HEK293 (cell line): ENCODE data around the gene PAXX.
A peak's percentile ranks its signal among the peaks of the same experiment; 100 is the strongest.

Experiments used
- BCL11B ChIP-seq: fragments of 450-650 bp; formaldehyde crosslinking; IDR thresholded peaks from 2 replicates; pipeline ENCODE4 v1.5.1; 2016; ENCODE audit warnings: low read depth, missing biosample characterization, missing genetic modification characterization
- HOXD13 ChIP-seq: sonication (generic); formaldehyde crosslinking; IDR thresholded peaks from 2 replicates; pipeline ENCODE4 v1.8.0; 2022; ENCODE audit warnings: missing genetic modification reagents, borderline replicate concordance
- KLF10 ChIP-seq: fragments of 450-650 bp; IDR thresholded peaks from 2 replicates; pipeline ENCODE4 v1.5.1; 2018; ENCODE audit warnings: missing biosample characterization, mild to moderate bottlenecking, missing genetic modification characterization
- MYNN ChIP-seq: fragments of 450-650 bp; formaldehyde crosslinking; IDR thresholded peaks from 2 replicates; pipeline ENCODE4 v1.5.1; 2016; ENCODE audit warnings: missing biosample characterization, missing genetic modification characterization, borderline replicate concordance
- MZF1 ChIP-seq: fragments of 450-650 bp; formaldehyde crosslinking; IDR thresholded peaks from 2 replicates; pipeline ENCODE4 v1.5.1; 2017; ENCODE audit warnings: missing biosample characterization, missing genetic modification characterization, borderline replicate concordance
- RBAK ChIP-seq: fragments of 450-650 bp; formaldehyde crosslinking; IDR thresholded peaks from 2 replicates; pipeline ENCODE4 v1.5.1; 2016; ENCODE audit warnings: missing biosample characterization, missing genetic modification characterization
- REST ChIP-seq: fragments of 450-650 bp; formaldehyde crosslinking; IDR thresholded peaks from 2 replicates; pipeline ENCODE4 v1.5.1; 2016; ENCODE audit warnings: missing biosample characterization, missing genetic modification characterization
- ZBTB11 ChIP-seq: fragments of 450-650 bp; formaldehyde crosslinking; conservative IDR thresholded peaks from 2 replicates; pipeline ENCODE4 v1.5.1; 2016; ENCODE audit warnings: low read depth, missing biosample characterization, missing genetic modification characterization
- ZNF148 ChIP-seq: fragments of 450-650 bp; formaldehyde crosslinking; IDR thresholded peaks from 2 replicates; pipeline ENCODE4 v1.5.0; 2017; ENCODE audit warnings: missing biosample characterization, missing genetic modification characterization, borderline replicate concordance
- ZNF211 ChIP-seq: fragments of 450-650 bp; formaldehyde crosslinking; IDR thresholded peaks from 2 replicates; pipeline ENCODE4 v1.5.1; 2016; ENCODE audit warnings: low read depth, missing biosample characterization, missing genetic modification characterization
- ZNF23 ChIP-seq: fragments of 450-650 bp; formaldehyde crosslinking; IDR thresholded peaks from 2 replicates; pipeline ENCODE4 v1.5.1; 2016; ENCODE audit warnings: missing biosample characterization, missing genetic modification characterization, borderline replicate concordance
- ZNF280D ChIP-seq: fragments of 450-650 bp; formaldehyde crosslinking; IDR thresholded peaks from 2 replicates; pipeline ENCODE4 v1.5.1; 2016; ENCODE audit warnings: missing biosample characterization, missing genetic modification characterization
- ZNF335 ChIP-seq: fragments of 450-650 bp; formaldehyde crosslinking; conservative IDR thresholded peaks from 2 replicates; pipeline ENCODE4 v1.5.1; 2016; ENCODE audit warnings: missing biosample characterization, missing genetic modification characterization
- ZNF341 ChIP-seq: fragments of 450-650 bp; formaldehyde crosslinking; IDR thresholded peaks from 2 replicates; pipeline ENCODE4; 2016; ENCODE audit warnings: low read depth, missing biosample characterization, missing genetic modification characterization
- ZNF530 ChIP-seq: fragments of 450-650 bp; formaldehyde crosslinking; IDR thresholded peaks from 2 replicates; pipeline ENCODE4 v1.5.1; 2016; ENCODE audit warnings: low read depth, missing biosample characterization, missing genetic modification characterization
- ZNF580 ChIP-seq: fragments of 450-650 bp; formaldehyde crosslinking; IDR thresholded peaks from 2 replicates; pipeline ENCODE4 v1.5.1; 2016; ENCODE audit warnings: missing biosample characterization, missing genetic modification characterization
- ZNF658 ChIP-seq: fragments of 450-650 bp; formaldehyde crosslinking; IDR thresholded peaks from 2 replicates; pipeline ENCODE4; 2016; ENCODE audit warnings: missing biosample characterization, missing genetic modification characterization
- ZNF660 ChIP-seq: fragments of 450-650 bp; IDR thresholded peaks from 2 replicates; pipeline ENCODE4 v1.5.1; 2018; ENCODE audit warnings: missing biosample characterization, mild to moderate bottlenecking, missing genetic modification characterization
- ZNF692 ChIP-seq: fragments of 450-650 bp; formaldehyde crosslinking; IDR thresholded peaks from 2 replicates; pipeline ENCODE4 v1.5.1; 2016; ENCODE audit warnings: missing biosample characterization, missing genetic modification characterization
- ZNF785 ChIP-seq: fragments of 450-650 bp; formaldehyde crosslinking; IDR thresholded peaks from 2 replicates; pipeline ENCODE4 v1.5.1; 2016; ENCODE audit warnings: missing biosample characterization, missing genetic modification characterization
- ZNF843 ChIP-seq: fragments of 450-650 bp; formaldehyde crosslinking; IDR thresholded peaks from 2 replicates; pipeline ENCODE4 v1.5.1; 2016; ENCODE audit warnings: missing biosample characterization, missing genetic modification characterization
- ZSCAN23 ChIP-seq: fragments of 450-650 bp; formaldehyde crosslinking; IDR thresholded peaks from 2 replicates; pipeline ENCODE4 v1.5.1; 2016; ENCODE audit warnings: missing biosample characterization, missing genetic modification characterization
- ZXDB ChIP-seq: fragments of 450-650 bp; formaldehyde crosslinking; IDR thresholded peaks from 2 replicates; pipeline ENCODE4 v1.5.1; 2016; ENCODE audit warnings: missing biosample characterization, missing genetic modification characterization

PAXX gene

GRCh38 chr9:136944519-136945332 is 47.5 kb upstream of the PAXX start, which contains the start of the genes C8G and FBXW5 (continued):
- TF ChIP-seq ZNF211 (tag by site-specific recombination) (no peak), ZNF843 (tag by site-specific recombination) (peak; percentile 46), REST (tag by site-specific recombination) (no peak), ZNF658 (tag by site-specific recombination) (no peak), KLF10 (tag by site-specific recombination) (peak; percentile 75; the same call in 1 of the 2 replicates), ZNF692 (tag by site-specific recombination) (peak; percentile 48; the same call in 1 of the 2 replicates), ZNF660 (tag by site-specific recombination) (peak; percentile 79; the same call in 1 of the 2 replicates), ZNF335 (tag by site-specific recombination) (no peak), ZSCAN23 (tag by site-specific recombination) (no peak), MYNN (tag by site-specific recombination) (no peak), ZNF148 (tag by site-specific recombination) (no peak; the same call in 1 of the 2 replicates), ZBTB11 (tag by site-specific recombination) (no peak), RBAK (tag by site-specific recombination) (no peak), ZNF530 (tag by site-specific recombination) (no peak), ZNF341 (tag by site-specific recombination) (no peak), ZNF580 (tag by site-specific recombination) (peak; percentile 76), MZF1 (tag by site-specific recombination) (no peak), ZXDB (tag by site-specific recombination) (peak; percentile 42), ZNF280D (tag by site-specific recombination) (no peak), BCL11B (tag by site-specific recombination) (0 out of 2 replicates have a peak, but pooled peaks have one; percentile 47), HOXD13 (CRISPR knock-in tag) (no peak), ZNF785 (no peak), ZNF23 (tag by site-specific recombination) (no peak)
